ENCODE results near the gene ARHGAP36. TPM values are rescaled to one million over a fixed set of nuclear protein-coding genes. Genes with fewer than 3 reads are reported as not detected.

Gene ARHGAP36
- total RNA-seq, 1 donor from 2014 or later, result 2.0 TPM

DNA sequence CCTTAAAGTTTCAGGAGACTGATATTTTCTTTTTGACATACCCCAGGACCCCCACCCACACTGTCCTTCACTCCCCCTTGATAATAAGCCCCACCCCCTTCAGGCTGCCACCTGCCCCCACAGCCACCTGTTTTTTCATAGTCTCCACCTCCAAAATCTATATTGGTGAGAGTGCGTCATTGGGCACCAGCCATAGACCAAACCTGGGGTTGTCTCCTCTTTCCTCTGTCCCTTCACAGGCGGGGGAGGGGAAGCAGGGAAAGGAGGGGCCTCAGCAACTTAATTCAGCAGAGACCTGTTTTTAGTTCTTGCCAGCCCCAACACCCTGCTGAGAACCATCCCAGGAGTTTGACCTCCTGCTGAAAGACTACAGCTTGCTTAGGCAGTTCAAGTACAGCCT lies 1.1 kb downstream of the ARHGAP36 start:
- Histone ChIP-seq H3K4me1 (no peaks in the 10 kb centered on the region), H3K36me3 (no peaks in the 10 kb centered on the region), H3K9me3 (no peaks in the 10 kb centered on the region), H3K27ac (no peak overlapping the region), H3K4me3 (no peak overlapping the region), H3K27me3 (no peaks in the 10 kb centered on the region)
- TF ChIP-seq POLR2A (IDR thresholded peaks at IDR 0.05), result no peak
- TF ChIP-seq, protein P1, sequence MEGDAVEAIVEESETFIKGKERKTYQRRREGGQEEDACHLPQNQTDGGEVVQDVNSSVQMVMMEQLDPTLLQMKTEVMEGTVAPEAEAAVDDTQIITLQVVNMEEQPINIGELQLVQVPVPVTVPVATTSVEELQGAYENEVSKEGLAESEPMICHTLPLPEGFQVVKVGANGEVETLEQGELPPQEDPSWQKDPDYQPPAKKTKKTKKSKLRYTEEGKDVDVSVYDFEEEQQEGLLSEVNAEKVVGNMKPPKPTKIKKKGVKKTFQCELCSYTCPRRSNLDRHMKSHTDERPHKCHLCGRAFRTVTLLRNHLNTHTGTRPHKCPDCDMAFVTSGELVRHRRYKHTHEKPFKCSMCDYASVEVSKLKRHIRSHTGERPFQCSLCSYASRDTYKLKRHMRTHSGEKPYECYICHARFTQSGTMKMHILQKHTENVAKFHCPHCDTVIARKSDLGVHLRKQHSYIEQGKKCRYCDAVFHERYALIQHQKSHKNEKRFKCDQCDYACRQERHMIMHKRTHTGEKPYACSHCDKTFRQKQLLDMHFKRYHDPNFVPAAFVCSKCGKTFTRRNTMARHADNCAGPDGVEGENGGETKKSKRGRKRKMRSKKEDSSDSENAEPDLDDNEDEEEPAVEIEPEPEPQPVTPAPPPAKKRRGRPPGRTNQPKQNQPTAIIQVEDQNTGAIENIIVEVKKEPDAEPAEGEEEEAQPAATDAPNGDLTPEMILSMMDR (IDR thresholded peaks at IDR 0.05), result no peak
- no peak for TF ChIP-seq POLR2AphosphoS5 (IDR thresholded peaks at IDR 0.05; ENCODE audit: insufficient read depth in 1 of 2, low read depth in 1 of 2)
- intact Hi-C loops (cut with DNase I), result no loop called here
- DNase-seq (ENCODE audit: extremely low spot score in 2 of 2), result no peak

DNA sequence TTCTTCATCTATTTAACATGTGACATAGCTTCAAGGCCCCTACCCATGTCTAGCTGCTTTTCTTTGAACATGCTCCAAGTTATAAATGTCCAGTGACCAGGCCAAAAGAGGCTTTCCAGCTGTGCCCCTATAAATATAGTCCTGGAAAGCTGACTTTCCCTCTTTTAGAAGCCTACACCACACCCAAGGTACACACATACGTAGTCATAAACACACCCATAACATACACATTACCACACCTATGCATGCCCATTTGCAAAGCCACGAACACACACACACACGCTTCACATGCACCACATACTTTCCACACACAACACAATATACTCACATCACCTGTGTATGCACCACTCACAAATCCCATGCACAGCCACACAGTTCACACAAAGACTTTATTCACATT lies 2.0 kb downstream of the ARHGAP36 start:
- Histone ChIP-seq H3K4me3 (no peak overlapping the region), H3K27me3 (no peaks in the 10 kb centered on the region), H3K4me1 (no peaks in the 10 kb centered on the region), H3K27ac (no peak overlapping the region), H3K36me3 (no peaks in the 10 kb centered on the region), H3K9me3 (no peaks in the 10 kb centered on the region)
- no peak for DNase-seq (ENCODE audit: extremely low spot score in 2 of 2)
- TF ChIP-seq, protein P1 (IDR thresholded peaks at IDR 0.05), result no peak
- no peak for TF ChIP-seq POLR2A (IDR thresholded peaks at IDR 0.05)
- intact Hi-C loops (cut with DNase I), result no loop called here

DNA sequence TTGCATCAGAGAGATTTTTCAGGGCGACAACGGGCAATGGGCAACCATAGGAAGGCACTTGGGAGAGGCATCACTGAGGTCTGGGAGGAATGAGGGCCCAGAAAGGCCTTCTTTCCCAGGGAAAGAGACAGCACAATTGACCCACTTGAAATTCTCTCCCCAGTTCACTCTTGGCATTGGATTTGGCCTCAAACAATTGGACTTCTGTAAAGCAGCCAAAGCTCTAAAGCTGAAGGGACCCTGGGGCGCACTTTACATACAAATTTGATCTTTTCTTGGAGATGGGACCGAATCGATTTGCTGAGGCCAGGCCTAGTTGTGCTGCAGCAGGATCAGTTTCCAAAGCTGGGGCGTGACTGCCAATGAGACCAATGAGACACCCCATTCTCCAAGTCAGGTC lies 3.2 kb downstream of the ARHGAP36 start:
- H3K4me3 ChIP-seq, result no peak overlapping the region
- intact Hi-C loops (cut with DNase I), result no loop called here
- no peaks in the 10 kb centered on the region for H3K27me3 ChIP-seq
- no peaks in the 10 kb centered on the region for H3K9me3 ChIP-seq
- no peaks in the 10 kb centered on the region for H3K36me3 ChIP-seq
- no peak overlapping the region for H3K27ac ChIP-seq
- no peaks in the 10 kb centered on the region for H3K4me1 ChIP-seq
- no peak for DNase-seq (ENCODE audit: extremely low spot score in 2 of 2)
- no peak for TF ChIP-seq POLR2A (IDR thresholded peaks at IDR 0.05)
- TF ChIP-seq, protein P1 (IDR thresholded peaks at IDR 0.05), result no peak
- no peak for TF ChIP-seq POLR2AphosphoS5 (IDR thresholded peaks at IDR 0.05; ENCODE audit: insufficient read depth in 1 of 2, low read depth in 1 of 2)

DNA sequence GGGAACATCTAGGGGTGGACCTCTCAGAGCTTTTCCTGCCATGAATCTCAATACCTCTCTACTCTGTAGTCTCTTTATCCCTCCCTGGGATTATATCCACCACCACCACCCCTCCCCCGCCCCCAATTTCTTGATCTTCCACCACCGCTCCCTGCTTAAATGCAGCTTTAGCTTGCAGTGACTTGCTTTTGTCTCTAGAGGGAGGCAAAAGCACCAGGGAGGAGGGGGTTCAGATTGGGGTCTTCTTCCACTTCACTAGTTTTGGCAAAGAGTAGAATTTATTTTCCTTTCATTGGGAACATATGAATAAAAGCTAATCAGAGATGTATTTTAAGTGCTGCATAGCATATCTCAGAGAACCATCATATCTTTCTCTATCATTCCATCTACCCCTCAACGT lies 5.5 kb downstream of the ARHGAP36 start:
- Histone ChIP-seq H3K9me3 (no peaks in the 10 kb centered on the region), H3K27ac (no peak overlapping the region), H3K36me3 (no peaks in the 10 kb centered on the region)

DNA sequence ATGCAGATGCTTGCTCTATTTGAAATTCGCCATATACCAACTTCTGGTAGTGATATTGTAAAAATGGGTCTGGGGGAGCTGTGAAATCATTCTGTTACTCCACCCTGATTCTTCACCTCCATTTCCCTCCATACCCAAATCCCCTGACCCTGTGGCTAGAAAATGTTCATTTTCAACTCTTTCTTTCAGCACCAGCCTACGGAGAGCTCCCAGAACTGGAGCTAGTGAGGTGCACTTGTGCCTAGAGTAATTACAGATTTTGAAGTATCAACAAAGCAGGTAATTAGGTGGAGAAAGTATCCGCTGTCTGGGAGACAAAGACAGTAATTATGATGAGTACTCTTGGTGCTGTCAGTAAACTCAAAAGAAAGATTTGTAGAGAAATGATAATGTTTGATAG lies 8.1 kb downstream of the ARHGAP36 start:
- Histone ChIP-seq H3K9me3 (no peaks in the 10 kb centered on the region), H3K4me1 (no peaks in the 10 kb centered on the region), H3K36me3 (no peaks in the 10 kb centered on the region), H3K27ac (no peak overlapping the region), H3K4me3 (no peak overlapping the region), H3K27me3 (no peaks in the 10 kb centered on the region)
- DNase-seq (ENCODE audit: extremely low spot score in 2 of 2), result no peak
- TF ChIP-seq, protein P1 (IDR thresholded peaks at IDR 0.05), result no peak
- TF ChIP-seq POLR2A (IDR thresholded peaks at IDR 0.05) (no peak), POLR2AphosphoS5 (IDR thresholded peaks at IDR 0.05; ENCODE audit: insufficient read depth in 1 of 2, low read depth in 1 of 2) (no peak)
- intact Hi-C loops (cut with DNase I), result no loop called here

More for the DNA sequence above, 5.5 kb downstream of the ARHGAP36 start:
- intact Hi-C loops (cut with DNase I), result no loop called here
- Histone ChIP-seq H3K4me1 (no peaks in the 10 kb centered on the region), H3K4me3 (no peak overlapping the region), H3K27me3 (no peaks in the 10 kb centered on the region)
- DNase-seq (ENCODE audit: extremely low spot score in 2 of 2), result no peak
- TF ChIP-seq POLR2A (IDR thresholded peaks at IDR 0.05) (no peak), POLR2AphosphoS5 (IDR thresholded peaks at IDR 0.05; ENCODE audit: insufficient read depth in 1 of 2, low read depth in 1 of 2) (no peak)
- TF ChIP-seq, protein P1 (IDR thresholded peaks at IDR 0.05), result no peak

All from vagina (tissue), 2 donors.